SU-DHL-6 (cell line): ENCODE measurements around the gene FBXW10.
"Not testable (repeated sequence)": the region's sequence is repeated elsewhere in the genome, so short reads cannot be mapped to it uniquely, and the experiment has no call there.

Experiments used
- H2AFZ ChIP-seq: fragments of 200-600 bp; sonication (generic); 2 replicates; pipeline ENCODE4 v1.6.1; 2014; ENCODE audit warnings: low read depth, mild to moderate bottlenecking, moderate library complexity, mixed read lengths, antibody characterized with exemption, low read length; ENCODE audit not compliant: severe bottlenecking
- H3F3A ChIP-seq: fragments of 200-600 bp; shearing (Covaris generic); 2 replicates; pipeline ENCODE4 v1.6.0; 2016; ENCODE audit warnings: antibody characterized with exemption, mild to moderate bottlenecking; ENCODE audit not compliant: insufficient read depth
- H3K27ac ChIP-seq: fragments of 200-600 bp; sonication (generic); 2 replicates; pipeline ENCODE4 v1.5.1; 2016; ENCODE audit warnings: low read depth, mild to moderate bottlenecking, low read length, moderate library complexity, mixed read lengths
- H3K27me3 ChIP-seq: fragments of 200-600 bp; sonication (generic), shearing (Covaris generic); 2 replicates; pipeline ENCODE4 v1.6.0; 2014; ENCODE audit warnings: mild to moderate bottlenecking, low read length
- H3K36me3 ChIP-seq: fragments of 200-600 bp; sonication (generic); 2 replicates; pipeline ENCODE4 v1.6.1; 2014; ENCODE audit warnings: mild to moderate bottlenecking, low read length, mixed read lengths
- H3K4me2 ChIP-seq: fragments of 300-600, 200-600 bp; shearing (Covaris generic), sonication (generic); 2 replicates; pipeline ENCODE4 v1.6.0; 2014; ENCODE audit warnings: low read length, low read depth, mild to moderate bottlenecking; ENCODE audit not compliant: poor library complexity, severe bottlenecking
- H3K4me3 ChIP-seq: fragments of 200-600 bp; sonication (generic); 2 replicates; pipeline ENCODE4 v1.5.1; 2014; ENCODE audit warnings: antibody characterized with exemption, low read length, mild to moderate bottlenecking, mixed read lengths; ENCODE audit not compliant: insufficient read depth, poor library complexity, severe bottlenecking
- H3K79me2 ChIP-seq: fragments of 200-600 bp; sonication (generic); 2 replicates; pipeline ENCODE4 v1.6.1; 2014; ENCODE audit warnings: mild to moderate bottlenecking, low read length, moderate library complexity; ENCODE audit not compliant: insufficient read depth
- H3K9ac ChIP-seq: fragments of 200-600 bp; sonication (generic); 2 replicates; pipeline ENCODE4 v1.7.0; 2014; ENCODE audit warnings: mild to moderate bottlenecking, low read length
- H3K9me2 ChIP-seq: fragments of 200-600 bp; sonication (generic); replicated peaks from 2 replicates; pipeline ENCODE4 v1.6.1; 2014; ENCODE audit warnings: low read length; ENCODE audit not compliant: insufficient read depth
- H3K9me3 ChIP-seq: fragments of 200-600 bp; sonication (generic); 2 replicates; pipeline ENCODE4 v1.6.1; 2014; ENCODE audit warnings: low read length, mixed read lengths; ENCODE audit not compliant: insufficient read depth
- H4K20me1 ChIP-seq: fragments of 200-600 bp; sonication (generic); 2 replicates; pipeline ENCODE4 v1.6.1; 2014; ENCODE audit warnings: low read depth, mild to moderate bottlenecking, antibody characterized with exemption, low read length, moderate library complexity, mixed read lengths
- EZH2phosphoT487 ChIP-seq: fragments of 200-600 bp; sonication (generic), shearing (Covaris generic); conservative IDR thresholded peaks from 2 replicates; pipeline ENCODE4 v1.6.1; 2018; ENCODE audit warnings: mild to moderate bottlenecking, antibody characterized with exemption, low read length, moderate library complexity, mixed read lengths
- TF ChIP-seq, protein P1 (sequence below): fragments of 200-600 bp; sonication (generic); IDR thresholded peaks from one replicate; pipeline ENCODE4 v1.5.1; 2017; ENCODE audit warnings: antibody characterized with exemption, mild to moderate bottlenecking, low read length, moderate library complexity; ENCODE audit not compliant: insufficient read depth, poor library complexity, severe bottlenecking

The FBXW10 gene

DNA sequence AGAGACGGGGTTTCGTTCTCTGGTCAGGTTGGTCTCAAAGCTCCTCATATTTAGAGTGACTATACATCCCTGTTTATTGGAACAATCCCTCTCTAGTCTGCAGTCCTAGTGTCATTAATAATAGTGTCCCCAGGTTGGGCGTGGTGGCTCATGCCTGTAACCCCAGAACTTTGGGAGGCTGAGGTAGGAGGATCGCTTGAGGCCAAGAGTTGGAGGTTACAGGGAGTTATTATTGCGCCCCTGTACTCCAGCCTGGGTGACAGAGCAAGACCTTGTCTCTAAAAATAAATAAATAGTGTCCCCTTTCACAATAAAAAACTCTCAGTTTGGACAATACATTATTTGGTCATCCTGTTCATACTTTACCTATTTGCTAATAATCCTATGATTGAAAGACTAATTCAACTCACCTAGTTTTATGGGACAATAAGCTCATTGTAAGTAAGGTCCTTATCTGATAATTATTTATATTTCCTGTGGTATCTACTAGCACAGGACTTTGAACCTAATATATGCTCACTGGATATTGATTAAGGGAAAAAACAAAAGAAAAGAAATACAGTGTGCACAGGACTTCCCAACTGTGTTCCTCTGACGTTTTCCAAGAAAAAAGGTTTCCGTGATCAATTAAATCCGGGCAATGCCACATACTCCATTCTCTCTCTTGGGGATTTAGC is 13.7 kb downstream of the FBXW10 start:
- H3K9me3 ChIP-seq, H3K27me3 ChIP-seq, H3K27ac ChIP-seq, H3K4me3 ChIP-seq, H4K20me1 ChIP-seq, H3K36me3 ChIP-seq, H3K9me2 ChIP-seq, H2AFZ ChIP-seq, H3F3A ChIP-seq, H3K9ac ChIP-seq, H3K79me2 ChIP-seq, H3K4me2 ChIP-seq: not testable (repeated sequence)

- H2AFZ ChIP-seq, H3K9me2 ChIP-seq, H3K4me3 ChIP-seq, H3K9me3 ChIP-seq, H3K4me2 ChIP-seq, H3K9ac ChIP-seq, H3F3A ChIP-seq, H3K27ac ChIP-seq, H3K27me3 ChIP-seq, H3K36me3 ChIP-seq, H4K20me1 ChIP-seq, H3K79me2 ChIP-seq: not testable (repeated sequence)
These were observed 14.5 kb downstream of the FBXW10 start for GRCh38 chr17:18758344-18758743.

DNA sequence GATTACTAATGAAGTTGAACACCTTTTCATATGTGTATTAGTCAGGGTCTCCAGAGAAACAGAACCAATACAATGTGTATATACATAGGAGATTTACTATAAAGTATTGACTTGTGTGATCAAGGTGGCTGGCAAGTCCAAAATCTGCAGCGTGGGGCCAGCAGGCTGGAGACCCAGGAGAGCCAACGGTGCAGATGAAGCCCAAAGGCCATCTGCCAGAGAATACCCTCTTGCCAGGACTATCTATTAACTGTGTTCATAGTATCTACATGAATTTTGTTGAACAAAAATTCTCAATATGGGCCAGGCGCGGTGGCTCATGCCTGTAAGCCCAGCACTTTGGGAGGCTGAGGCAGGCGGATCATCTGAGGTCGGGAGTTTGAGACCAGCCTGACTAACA is 16.4 kb downstream of the FBXW10 start:
- H3F3A ChIP-seq, H3K27ac ChIP-seq, H3K9me3 ChIP-seq, H2AFZ ChIP-seq, H3K4me2 ChIP-seq, H4K20me1 ChIP-seq, H3K9ac ChIP-seq, H3K9me2 ChIP-seq, H3K36me3 ChIP-seq, H3K4me3 ChIP-seq, H3K79me2 ChIP-seq, H3K27me3 ChIP-seq: not testable (repeated sequence)

DNA sequence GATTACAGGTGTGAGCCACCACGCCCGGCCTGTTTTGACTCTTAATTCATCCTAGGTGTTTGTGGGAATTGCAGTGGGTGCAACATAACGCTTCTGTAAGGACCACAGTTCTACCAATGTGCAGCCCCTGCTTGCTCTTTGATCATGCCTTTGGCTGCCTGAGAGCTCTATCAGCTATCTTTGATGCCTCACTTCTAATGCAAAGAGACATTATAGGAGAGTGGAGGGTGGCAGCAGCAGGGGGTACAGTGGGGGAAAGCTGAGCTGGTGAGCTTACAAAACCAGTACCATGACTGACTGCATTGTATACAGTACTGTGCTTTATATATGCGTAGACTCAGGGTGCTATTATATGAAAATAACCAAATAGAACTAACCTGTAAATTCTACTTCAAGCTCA is 26.7 kb downstream of the FBXW10 start:
- H3K4me2 ChIP-seq, result not testable (repeated sequence)

GRCh38 chr17:18771066-18771465 is 27.2 kb downstream of the FBXW10 start:
- not testable (repeated sequence) for H3K36me3 ChIP-seq, H3F3A ChIP-seq, H3K9ac ChIP-seq, H3K4me2 ChIP-seq, H4K20me1 ChIP-seq, H3K9me2 ChIP-seq, H3K4me3 ChIP-seq, H3K27me3 ChIP-seq, H3K27ac ChIP-seq, H2AFZ ChIP-seq, H3K9me3 ChIP-seq, H3K79me2 ChIP-seq

More for the DNA sequence above, 26.7 kb downstream of the FBXW10 start:
- not testable (repeated sequence) for H4K20me1 ChIP-seq, H3K4me3 ChIP-seq, H3F3A ChIP-seq, H3K79me2 ChIP-seq, H3K9me3 ChIP-seq, H3K36me3 ChIP-seq, H3K27me3 ChIP-seq, H3K27ac ChIP-seq, H3K9ac ChIP-seq, H2AFZ ChIP-seq, H3K9me2 ChIP-seq

GRCh38 chr17:18772471-18772870 is 28.6 kb downstream of the FBXW10 start:
- Histone ChIP-seq H4K20me1 (no peaks in the 10 kb centered on the region), H3K27me3 (no peaks in the 10 kb centered on the region), H2AFZ (no peak overlapping the region), H3K79me2 (no peaks in the 10 kb centered on the region), H3K9ac (no peak overlapping the region), H3F3A (no peaks in the 10 kb centered on the region), H3K36me3 (no peaks in the 10 kb centered on the region), H3K4me2 (no peak overlapping the region), H3K27ac (no peak overlapping the region), H3K9me3 (no peaks in the 10 kb centered on the region), H3K4me3 (no peak overlapping the region), H3K9me2 (no peaks in the 10 kb centered on the region)
- no peak for TF ChIP-seq EZH2phosphoT487
- TF ChIP-seq, protein P1, sequence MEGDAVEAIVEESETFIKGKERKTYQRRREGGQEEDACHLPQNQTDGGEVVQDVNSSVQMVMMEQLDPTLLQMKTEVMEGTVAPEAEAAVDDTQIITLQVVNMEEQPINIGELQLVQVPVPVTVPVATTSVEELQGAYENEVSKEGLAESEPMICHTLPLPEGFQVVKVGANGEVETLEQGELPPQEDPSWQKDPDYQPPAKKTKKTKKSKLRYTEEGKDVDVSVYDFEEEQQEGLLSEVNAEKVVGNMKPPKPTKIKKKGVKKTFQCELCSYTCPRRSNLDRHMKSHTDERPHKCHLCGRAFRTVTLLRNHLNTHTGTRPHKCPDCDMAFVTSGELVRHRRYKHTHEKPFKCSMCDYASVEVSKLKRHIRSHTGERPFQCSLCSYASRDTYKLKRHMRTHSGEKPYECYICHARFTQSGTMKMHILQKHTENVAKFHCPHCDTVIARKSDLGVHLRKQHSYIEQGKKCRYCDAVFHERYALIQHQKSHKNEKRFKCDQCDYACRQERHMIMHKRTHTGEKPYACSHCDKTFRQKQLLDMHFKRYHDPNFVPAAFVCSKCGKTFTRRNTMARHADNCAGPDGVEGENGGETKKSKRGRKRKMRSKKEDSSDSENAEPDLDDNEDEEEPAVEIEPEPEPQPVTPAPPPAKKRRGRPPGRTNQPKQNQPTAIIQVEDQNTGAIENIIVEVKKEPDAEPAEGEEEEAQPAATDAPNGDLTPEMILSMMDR, result no peak

DNA sequence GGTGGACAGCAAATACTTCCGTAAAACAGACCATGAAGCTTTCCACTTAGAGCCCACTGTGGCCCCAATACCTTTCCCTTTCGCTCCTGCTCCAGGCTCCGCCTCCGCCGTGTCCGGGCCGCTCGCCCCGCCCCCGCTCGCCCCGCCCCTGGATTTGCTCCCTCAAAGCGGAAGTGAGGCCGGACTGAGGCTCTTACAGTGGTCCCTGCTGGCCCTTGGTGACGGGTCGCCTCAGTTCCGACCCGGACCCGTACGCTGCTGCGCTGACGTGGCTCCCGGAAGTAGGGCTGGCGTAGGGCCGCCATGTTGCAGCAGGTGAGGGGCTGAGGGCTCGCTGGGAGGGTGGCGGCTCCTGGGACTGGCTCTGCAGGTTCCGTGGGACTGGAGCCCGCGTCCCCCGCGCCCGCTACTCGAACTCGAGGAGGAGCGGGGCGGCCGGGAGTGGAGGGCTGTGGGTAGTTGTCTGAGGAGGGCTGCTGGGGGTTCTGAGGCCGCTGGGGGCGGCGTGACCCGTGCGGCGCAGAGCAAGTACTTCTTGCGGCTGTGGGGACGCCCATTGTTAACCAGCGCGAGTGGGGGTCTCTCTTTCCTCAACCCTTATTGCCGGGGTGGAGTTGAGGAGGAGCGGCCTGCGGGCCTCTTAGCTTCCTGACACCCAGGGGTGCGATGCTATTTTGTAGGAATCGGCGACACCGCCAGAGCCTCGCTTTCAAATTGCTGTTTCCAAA is 37.3 kb downstream of the FBXW10 start, which contains the start of gene TVP23B:
TSS of gene TVP23B (plus strand) at position 193 of the 728 bp plus-strand sequence. CDS start at position 304, 111 bp downstream.
- H2AFZ ChIP-seq, result peak within 1 kb of the TSS; percentile 80
- peak within 1 kb of the TSS; percentile 57 for H3K4me2 ChIP-seq
- H3F3A ChIP-seq, H3K36me3 ChIP-seq, H3K27me3 ChIP-seq, H3K79me2 ChIP-seq, H4K20me1 ChIP-seq, H3K9me3 ChIP-seq, H3K9me2 ChIP-seq: not testable (repeated sequence)
- H3K27ac ChIP-seq, result 0 out of 2 replicates have a peak within 1 kb of the TSS, but pooled peaks have one; percentile 32
- peak within 1 kb of the TSS; percentile 54 for H3K4me3 ChIP-seq
- H3K9ac ChIP-seq, result peak within 1 kb of the TSS; percentile 65
